Measurements from ENCODE around the gene SLC25A12. TPM values are rescaled to one million over a fixed set of nuclear protein-coding genes. Genes with fewer than 3 reads are reported as not detected.

The SLC25A12 gene
- polyA plus RNA-seq, 2 of the 4 experiments (the other 2 are of a cell fraction): 12.5 to 26.8 TPM

- FAIRE-seq (no peak), DNase-seq (ENCODE audit: low read depth in 1 of 2, low spot score in 1 of 2) (no peak), ATAC-seq (no peak)
- CTCF ChIA-PET: no interaction called here
- no peaks in the 10 kb centered on the region; the same call in 2 of the 3 replicates for H3K9me3 ChIP-seq
- H3K4me2 ChIP-seq: no peak overlapping the region
- no peak overlapping the region for H3K4me3 ChIP-seq
- peaks cover 4% of the 10 kb centered on the region; the same call in 1 of the 3 replicates for H3K4me1 ChIP-seq
- POLR2A ChIA-PET: interaction anchor here (0.5 kb wide), 1 partner anchor 11 kb away, joined by 3 read pairs; no protein-coding TSS in a partner anchor
- no peak for TF ChIP-seq ATOH8 (CRISPR knock-in tag; IDR thresholded peaks at IDR 0.05; ENCODE audit: low read depth)
- TF ChIP-seq ZSCAN20 (CRISPR knock-in tag; IDR thresholded peaks at IDR 0.05): no peak
- no peak for TF ChIP-seq FOSL2 (IDR thresholded peaks at IDR 0.05)
- no peak for TF ChIP-seq FOSL2 (CRISPR knock-in tag; IDR thresholded peaks at IDR 0.05)
- TF ChIP-seq, protein P1, sequence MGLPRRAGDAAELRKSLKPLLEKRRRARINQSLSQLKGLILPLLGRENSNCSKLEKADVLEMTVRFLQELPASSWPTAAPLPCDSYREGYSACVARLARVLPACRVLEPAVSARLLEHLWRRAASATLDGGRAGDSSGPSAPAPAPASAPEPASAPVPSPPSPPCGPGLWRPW (IDR thresholded peaks at IDR 0.05): no peak
- no peak for TF ChIP-seq EHMT2 (IDR thresholded peaks at IDR 0.05; ENCODE audit: low read depth)
- no peak for TF ChIP-seq JUN (IDR thresholded peaks at IDR 0.05)
- no peak for TF ChIP-seq HEYL (CRISPR knock-in tag; IDR thresholded peaks at IDR 0.05)
- TF ChIP-seq TP53 (CRISPR knock-in tag; IDR thresholded peaks at IDR 0.05): no peak
- TF ChIP-seq NPAS2 (CRISPR knock-in tag; IDR thresholded peaks at IDR 0.05; ENCODE audit: borderline replicate concordance): no peak
- TF ChIP-seq PHF8 (IDR thresholded peaks at IDR 0.05; ENCODE audit: borderline replicate concordance, low read depth): no peak
- no peak for TF ChIP-seq MYC (IDR thresholded peaks at IDR 0.05; ENCODE audit: borderline replicate concordance, low read length)
- no peak for TF ChIP-seq E2F6 (IDR thresholded peaks at IDR 0.05; ENCODE audit: borderline replicate concordance, low read depth)
- TF ChIP-seq NR3C1 (IDR thresholded peaks at IDR 0.05): no peak
- no peak for TF ChIP-seq ZC3H11A (IDR thresholded peaks at IDR 0.05)
- TF ChIP-seq POLR2A (IDR thresholded peaks at IDR 0.05; ENCODE audit: low read length): no peak
- no peak for TF ChIP-seq USF2 (IDR thresholded peaks at IDR 0.05)
- WGBS (ENCODE audit: missing lambda C conversion rate): 78% methylated on average over 2 of the region's 2 CpGs
- H3K27ac ChIP-seq: no peak overlapping the region
Observed at GRCh38 chr2:171837736-171838135, 56.3 kb downstream of the SLC25A12 start.

DNA sequence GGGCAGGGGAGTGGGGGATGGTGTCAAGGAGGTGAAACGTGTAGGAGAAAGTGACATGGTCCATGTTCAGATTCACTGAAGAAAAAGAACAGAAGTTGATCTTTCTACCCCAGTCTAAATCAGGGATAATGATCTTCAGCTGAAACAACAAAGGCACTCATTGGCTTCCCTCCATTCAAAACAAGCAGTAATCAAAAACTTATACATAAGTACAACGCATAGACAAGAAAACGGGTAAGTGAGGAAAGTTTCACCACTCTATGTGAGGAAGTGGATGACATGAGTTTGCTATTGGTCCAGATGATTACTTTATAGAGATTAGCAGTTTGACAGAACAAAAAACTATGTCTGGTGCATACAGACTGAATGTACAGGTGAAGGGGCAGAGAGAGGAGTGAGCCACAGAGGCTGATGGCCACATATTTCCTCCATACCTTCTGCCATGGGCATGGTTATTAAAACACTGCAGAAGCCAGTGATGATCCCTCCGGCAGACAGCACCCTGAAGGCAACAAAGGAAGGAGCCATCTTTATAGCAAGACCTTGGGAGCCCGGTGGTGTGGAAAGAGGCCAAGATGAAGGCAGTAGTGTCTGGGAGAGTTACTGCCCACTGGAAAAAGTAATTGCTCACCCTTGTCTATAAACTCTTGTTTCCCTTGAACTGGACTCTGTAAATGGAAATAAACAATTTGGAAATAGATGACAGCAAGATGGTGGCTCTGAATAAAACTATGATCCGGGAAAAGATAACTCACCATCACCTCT is 57.7 kb downstream of the SLC25A12 start:
- ATAC-seq (no peak), DNase-seq (ENCODE audit: low read depth in 1 of 2, low spot score in 1 of 2) (no peak), FAIRE-seq (no peak)
- no peak overlapping the region for H3K27ac ChIP-seq
- ChIA-PET POLR2A (no interaction called here), CTCF (interaction anchor here (0.6 kb wide), 1 partner anchor 215 kb away, joined by 3 read pairs; no protein-coding TSS in a partner anchor)
- TF ChIP-seq USF2 (IDR thresholded peaks at IDR 0.05) (no peak), POLR2AphosphoS2 (conservative IDR thresholded peaks at IDR 0.05; ENCODE audit: low read length) (no peak), JUNB (IDR thresholded peaks at IDR 0.05) (no peak), HOXB13 (CRISPR knock-in tag; IDR thresholded peaks at IDR 0.05; ENCODE audit: low read depth) (no peak), HEYL (CRISPR knock-in tag; IDR thresholded peaks at IDR 0.05) (no peak), RFX5 (IDR thresholded peaks at IDR 0.05) (no peak), FOSL2 (IDR thresholded peaks at IDR 0.05) (no peak), FOSL2 (CRISPR knock-in tag; IDR thresholded peaks at IDR 0.05) (no peak), ZFP36 (IDR thresholded peaks at IDR 0.05; ENCODE audit: borderline replicate concordance, partially characterized antibody) (no peak), NFE2L2 (conservative IDR thresholded peaks at IDR 0.05; ENCODE audit: low read length) (no peak), EHF (CRISPR knock-in tag; IDR thresholded peaks at IDR 0.05) (no peak), MAZ (IDR thresholded peaks at IDR 0.05; ENCODE audit: borderline replicate concordance, low read depth, low read length) (no peak), ZC3H11A (IDR thresholded peaks at IDR 0.05) (no peak), ATOH8 (CRISPR knock-in tag; IDR thresholded peaks at IDR 0.05; ENCODE audit: low read depth) (no peak), BHLHE40 (IDR thresholded peaks at IDR 0.05; ENCODE audit: low read depth, low read length) (no peak), SREBF2 (IDR thresholded peaks at IDR 0.05) (no peak)
- TF ChIP-seq, protein P2, sequence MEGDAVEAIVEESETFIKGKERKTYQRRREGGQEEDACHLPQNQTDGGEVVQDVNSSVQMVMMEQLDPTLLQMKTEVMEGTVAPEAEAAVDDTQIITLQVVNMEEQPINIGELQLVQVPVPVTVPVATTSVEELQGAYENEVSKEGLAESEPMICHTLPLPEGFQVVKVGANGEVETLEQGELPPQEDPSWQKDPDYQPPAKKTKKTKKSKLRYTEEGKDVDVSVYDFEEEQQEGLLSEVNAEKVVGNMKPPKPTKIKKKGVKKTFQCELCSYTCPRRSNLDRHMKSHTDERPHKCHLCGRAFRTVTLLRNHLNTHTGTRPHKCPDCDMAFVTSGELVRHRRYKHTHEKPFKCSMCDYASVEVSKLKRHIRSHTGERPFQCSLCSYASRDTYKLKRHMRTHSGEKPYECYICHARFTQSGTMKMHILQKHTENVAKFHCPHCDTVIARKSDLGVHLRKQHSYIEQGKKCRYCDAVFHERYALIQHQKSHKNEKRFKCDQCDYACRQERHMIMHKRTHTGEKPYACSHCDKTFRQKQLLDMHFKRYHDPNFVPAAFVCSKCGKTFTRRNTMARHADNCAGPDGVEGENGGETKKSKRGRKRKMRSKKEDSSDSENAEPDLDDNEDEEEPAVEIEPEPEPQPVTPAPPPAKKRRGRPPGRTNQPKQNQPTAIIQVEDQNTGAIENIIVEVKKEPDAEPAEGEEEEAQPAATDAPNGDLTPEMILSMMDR (IDR thresholded peaks at IDR 0.05): no peak
- peaks cover 13% of the 10 kb centered on the region for H3K9me3 ChIP-seq
- H3K4me2 ChIP-seq: no peak overlapping the region
- H3K4me3 ChIP-seq: no peak overlapping the region
- WGBS (ENCODE audit: missing lambda C conversion rate): 92% methylated on average over 6 of the region's 6 CpGs
- peaks cover 4% of the 10 kb centered on the region; the same call in 1 of the 3 replicates for H3K4me1 ChIP-seq
